ENCODE measurements around the gene EQTN. TPM values are rescaled to one million over a fixed set of nuclear protein-coding genes. Genes with fewer than 3 reads are reported as not detected.
"Not testable (repeated sequence)": the region's sequence is repeated elsewhere in the genome, so short reads cannot be mapped to it uniquely, and the experiment has no call there.

The EQTN gene
- polyA plus RNA-seq, 5 donors, result 0.44 to 0.52 (median 0.48) TPM; not detected in 1

DNA sequence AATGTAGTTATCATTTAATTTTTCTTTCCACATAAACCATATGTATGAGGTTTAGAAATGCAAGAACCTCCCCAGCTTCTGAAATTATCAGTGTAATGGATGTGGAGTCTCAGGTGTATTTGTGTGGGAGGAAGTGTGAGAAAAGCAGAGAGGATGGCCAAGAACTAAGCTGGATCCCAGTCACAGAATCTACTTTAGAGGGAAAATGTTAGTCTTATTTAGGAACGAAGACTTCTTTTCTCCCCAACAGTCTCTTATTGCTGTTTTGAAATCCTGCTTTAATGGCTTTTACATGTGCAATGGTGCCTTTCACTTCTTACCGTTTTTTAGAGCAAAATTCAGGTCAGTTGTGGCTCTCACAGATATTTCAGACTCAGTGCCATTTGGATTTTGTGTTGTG is 3.0 kb downstream of the EQTN start:
- DNase-seq, result no peak

- DNase-seq, result no peak
Measured at GRCh38 chr9:27292659-27293405, 4.1 kb downstream of the EQTN start.

GRCh38 chr9:27291292-27291691 is 5.7 kb downstream of the EQTN start:
- DNase-seq, result no peak

- DNase-seq, result no peak
Measured at GRCh38 chr9:27282269-27282668, 14.7 kb downstream of the EQTN start.

GRCh38 chr9:27280860-27281259 is 16.1 kb downstream of the EQTN start:
- DNase-seq, result no peak

- DNase-seq, result no peak
Measured at GRCh38 chr9:27280249-27280648, 16.7 kb downstream of the EQTN start.

DNA sequence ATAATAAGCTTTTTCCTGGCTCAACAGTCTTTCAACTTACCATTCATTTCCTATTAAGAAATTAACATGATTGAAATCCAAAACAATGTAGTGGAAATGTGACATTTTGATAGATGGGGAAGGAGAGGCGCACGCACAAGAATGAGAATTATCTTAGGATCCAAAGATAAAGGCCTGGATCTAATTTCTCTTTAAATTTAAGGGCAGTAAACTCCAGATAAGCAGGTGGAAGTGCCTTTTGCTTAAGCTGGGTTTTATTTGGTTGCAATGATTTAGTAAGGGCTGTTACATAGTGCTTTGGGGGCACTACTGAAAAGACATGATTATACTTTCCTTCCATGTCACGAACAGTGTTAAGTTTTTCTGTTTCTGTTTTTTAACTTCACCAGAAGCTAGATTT is 17.3 kb downstream of the EQTN start:
- DNase-seq, result no peak

GRCh38 chr9:27278374-27278773 is 18.6 kb downstream of the EQTN start:
- no peak for DNase-seq

DNA sequence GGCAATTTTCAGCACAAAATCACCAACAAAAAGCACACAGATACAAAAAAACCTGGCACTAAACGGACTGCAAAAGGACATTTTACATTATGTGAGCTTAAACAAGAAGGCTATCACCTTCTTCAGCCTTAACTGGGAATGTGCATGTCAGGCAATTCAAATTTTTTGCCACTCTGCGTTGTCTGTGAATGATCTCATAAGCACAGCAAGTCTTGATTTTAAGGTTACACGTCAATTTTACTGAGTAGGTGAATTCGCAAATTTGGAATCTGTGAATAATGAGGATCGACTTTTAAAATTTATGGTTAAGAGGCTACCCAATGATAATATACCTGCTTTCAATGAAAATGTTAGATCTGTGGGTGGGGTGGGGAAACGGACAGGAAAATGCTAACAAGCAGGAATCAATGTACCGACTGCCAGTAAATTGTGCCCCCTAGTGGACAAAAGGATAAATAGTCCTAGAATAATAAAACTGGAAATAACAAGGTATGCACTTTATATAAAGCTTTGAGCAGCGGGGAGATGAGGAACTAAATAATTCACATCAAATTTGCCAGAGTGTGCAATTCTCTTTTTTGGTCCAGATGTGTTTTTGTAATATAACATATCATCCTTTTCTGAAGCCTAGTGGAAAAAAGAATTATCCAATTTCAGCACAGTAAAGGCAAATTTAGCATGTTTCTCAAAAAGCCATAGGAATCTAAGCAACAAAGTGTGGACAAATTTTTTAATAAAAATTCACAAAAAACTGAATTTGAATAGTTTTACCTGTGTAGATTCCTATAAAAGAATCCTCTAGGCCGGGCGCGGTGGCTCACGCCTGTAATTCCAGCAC is 20.5 kb downstream of the EQTN start:
- peak; percentile 56 to 65 for DNase-seq

DNA sequence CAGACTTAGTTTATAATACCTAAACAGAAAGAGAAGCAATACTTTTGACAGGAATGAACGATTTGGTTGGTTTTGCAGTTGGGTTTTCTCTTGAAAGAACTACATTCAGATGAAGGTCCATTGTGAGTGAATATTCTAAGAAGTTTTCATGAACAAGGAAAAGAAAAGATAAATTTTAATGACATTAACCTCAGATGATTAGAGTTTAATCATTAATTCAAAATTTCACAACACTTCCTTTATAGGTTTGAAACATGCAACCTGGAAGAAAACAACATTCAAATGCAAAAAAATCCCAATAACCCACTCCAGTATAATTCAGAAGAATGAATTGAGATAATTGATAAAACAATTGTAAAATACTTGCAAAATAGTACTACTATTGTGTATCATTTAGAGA is 23.8 kb downstream of the EQTN start:
- DNase-seq, result no peak

GRCh38 chr9:27272103-27272502 is 24.8 kb downstream of the EQTN start:
- no peak for DNase-seq

DNA sequence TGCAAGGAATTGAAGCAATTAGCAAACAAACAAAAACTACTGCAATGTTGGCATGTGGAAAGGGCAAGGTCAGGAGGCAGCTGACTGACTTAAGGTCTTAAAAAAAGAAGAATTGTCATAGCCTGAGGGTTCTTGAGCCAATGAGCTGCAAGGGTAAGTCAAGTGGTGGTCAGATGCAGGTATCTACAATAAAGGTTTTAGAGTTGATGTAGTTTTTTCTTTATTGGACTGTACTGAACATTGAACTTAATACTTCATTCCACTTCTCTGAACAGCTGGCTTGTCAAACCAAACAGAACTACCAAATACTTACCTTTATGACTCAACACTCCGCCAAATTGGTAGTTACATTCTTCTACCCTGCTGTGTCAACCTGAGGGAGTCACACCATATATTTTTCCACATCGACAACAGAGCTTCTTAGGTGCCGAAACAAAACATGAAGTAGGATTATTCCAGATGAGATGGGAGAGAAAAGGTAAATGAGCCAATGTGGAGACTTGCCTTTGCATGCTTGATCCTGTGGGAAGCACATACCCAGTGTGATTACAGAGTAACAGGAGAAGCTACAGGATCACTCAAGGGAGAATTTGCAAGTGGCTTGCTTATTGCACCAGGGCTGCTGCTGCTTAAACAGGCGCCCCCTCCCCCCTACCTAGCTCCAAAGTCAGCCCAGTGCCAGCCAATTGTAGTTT is 35.3 kb downstream of the EQTN start:
- no peak for DNase-seq

DNA sequence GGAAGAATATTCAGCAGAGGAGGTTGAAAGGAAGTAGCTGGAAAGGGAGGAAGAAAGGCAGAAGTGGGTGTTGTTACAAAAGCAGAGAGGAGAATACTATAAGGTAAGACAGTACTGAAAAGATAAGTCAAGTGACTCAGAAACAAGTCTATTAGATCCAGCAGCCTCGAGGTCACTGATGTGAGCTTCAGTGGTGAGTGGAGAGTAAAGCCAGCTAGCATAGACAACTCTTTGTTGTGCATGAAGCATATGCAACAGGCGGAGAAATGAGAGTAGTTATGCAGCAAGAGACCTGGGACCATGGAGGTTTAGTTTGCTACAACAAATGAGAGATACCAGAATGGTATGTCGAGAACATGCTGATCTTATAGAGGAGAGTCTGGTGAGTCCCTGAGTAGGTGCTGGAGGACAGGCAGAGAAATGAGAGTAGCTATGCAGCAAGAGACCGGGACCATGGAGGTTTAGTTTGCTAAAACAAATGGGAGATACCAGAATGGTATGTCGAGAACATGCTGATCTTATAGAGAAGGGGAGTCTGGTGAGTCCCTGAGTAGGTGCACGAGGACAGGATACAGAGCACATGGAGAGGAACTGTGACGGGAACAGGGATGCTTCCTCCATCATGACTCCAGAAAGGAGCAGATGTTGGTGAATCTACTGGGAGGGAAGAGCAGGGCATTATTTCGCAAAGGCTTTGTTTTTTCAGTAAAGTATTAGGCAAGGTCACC is 36.0 kb downstream of the EQTN start:
- DNase-seq, result no peak

DNA sequence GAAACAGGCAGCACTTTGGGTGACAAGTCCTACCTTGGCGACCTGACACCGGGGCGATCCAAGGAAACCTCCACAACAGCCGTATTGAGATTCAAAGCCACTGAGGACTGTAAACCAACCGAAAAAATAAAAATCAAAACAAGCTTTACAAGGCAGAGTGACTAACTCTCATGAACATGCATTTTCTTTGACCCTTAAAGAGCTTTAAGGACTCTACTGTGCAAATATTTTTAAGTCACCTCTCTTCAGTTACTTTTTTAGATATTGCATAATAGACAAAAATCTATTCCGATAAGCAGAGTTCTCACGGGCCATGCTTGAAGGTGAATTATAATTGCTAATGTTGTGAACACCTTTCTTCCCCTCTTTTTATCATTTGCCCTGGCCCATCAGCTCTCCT is 38.3 kb downstream of the EQTN start:
- no peak for DNase-seq

GRCh38 chr9:27248702-27249101 is 48.2 kb downstream of the EQTN start:
- DNase-seq, result no peak

- peak; percentile 9 to 11 for DNase-seq
Measured at GRCh38 chr9:27247756-27248155, 49.2 kb downstream of the EQTN start.

DNA sequence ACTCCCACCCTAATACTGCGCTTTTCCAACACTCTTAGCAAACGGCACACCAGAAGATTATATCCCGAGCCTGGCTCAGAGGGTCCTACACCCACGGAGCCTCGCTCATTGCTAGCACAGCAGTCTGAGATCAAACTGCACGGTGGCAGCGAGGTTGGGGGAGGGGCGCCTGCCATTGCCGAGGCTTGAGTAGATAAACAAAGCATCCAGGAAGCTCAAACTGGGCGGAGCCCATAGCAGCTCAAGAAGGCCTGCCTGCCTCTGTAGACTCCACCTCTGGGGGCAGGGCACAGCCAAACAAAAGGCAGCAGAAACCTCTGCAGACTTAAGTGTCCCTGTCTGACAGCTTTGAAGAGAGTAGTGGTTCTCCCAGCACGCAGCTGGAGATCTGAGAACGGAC is 57.3 kb downstream of the EQTN start:
- DNase-seq, result not testable (repeated sequence)

Data from right lung (tissue), 5 donors.